Mucosa of descending colon (tissue), 3 donors: Measurements from ENCODE around the gene LAMA3. TPM values are rescaled to one million over a fixed set of nuclear protein-coding genes. Genes with fewer than 3 reads are reported as not detected.

Experiments used
- ATAC-seq: fragments of 200-7000 bp; cut with Tn5 transposase; one replicate; pipeline ENCODE4 v1.9.1; 2020; ENCODE audit warnings: mild to moderate bottlenecking, moderate library complexity
- DNase-seq, 3 donors: peaks; one replicate each; pipeline ENCODE4 v3.0.0-alpha.2; 2020
- H3K36me3 ChIP-seq: fragments of 200-600 bp; one replicate; pipeline ENCODE4 v1.8.0; 2021; ENCODE audit warnings: low read depth, mild to moderate bottlenecking
- H3K4me1 ChIP-seq: fragments of 200-600 bp; one replicate; pipeline ENCODE4 v1.8.0; 2021; ENCODE audit warnings: low read depth, mild to moderate bottlenecking
- H3K4me3 ChIP-seq: fragments of 200-600 bp; one replicate; pipeline ENCODE4 v1.8.0; 2021; ENCODE audit warnings: mild to moderate bottlenecking
- H3K9me3 ChIP-seq: fragments of 200-600 bp; one replicate; pipeline ENCODE4 v1.8.0; 2021; ENCODE audit warnings: mild to moderate bottlenecking
- intact Hi-C, 2 donors: fragments of 100-400 bp; cut with DNase I in 1 of 2; cut with micrococcal nuclease in 1 of 2; formaldehyde crosslinking; loops; one replicate each; pipeline versions ENCODE4 v1.11.0 to v1.11.1; 2022; cut with DNase I, micrococcal nuclease
- total RNA-seq, 3 donors: library from RNA; stranded (reverse); fragmentation: NEBNext Ultra II Directional in 2 of 3; extraction: Animal tissue kit (Norgen Biotek cat#: 25700) in 2 of 3; gene quantifications; one replicate each; pipeline versions ENCODE4 v1.2.1 to v1.2.4, GENCODE V29; 2021 to 2023
- TF ChIP-seq, protein P1 (sequence below): fragments of 200-600 bp; IDR thresholded peaks from one replicate; pipeline ENCODE4 v1.8.0; 2022; ENCODE audit warnings: antibody characterized with exemption, mild to moderate bottlenecking
- donor health status: DM: no; HTN: no; CAD: no; lungs with moderate emphysema.
- donor health status: DM: no; HTN: no; CAD: no.
- donor health status: DM: no; HTN: yes; CAD: no.

The LAMA3 gene
- total RNA-seq, 3 donors from 2014 or later: 29.0 to 62.0 (median 49.0) TPM

GRCh38 chr18:23981369-23981980 is 292.2 kb downstream of the LAMA3 start:
- Histone ChIP-seq H3K36me3 (no peaks in the 10 kb centered on the region), H3K4me1 (no peaks in the 10 kb centered on the region), H3K9me3 (no peaks in the 10 kb centered on the region), H3K4me3 (no peak overlapping the region)
- TF ChIP-seq, protein P1, sequence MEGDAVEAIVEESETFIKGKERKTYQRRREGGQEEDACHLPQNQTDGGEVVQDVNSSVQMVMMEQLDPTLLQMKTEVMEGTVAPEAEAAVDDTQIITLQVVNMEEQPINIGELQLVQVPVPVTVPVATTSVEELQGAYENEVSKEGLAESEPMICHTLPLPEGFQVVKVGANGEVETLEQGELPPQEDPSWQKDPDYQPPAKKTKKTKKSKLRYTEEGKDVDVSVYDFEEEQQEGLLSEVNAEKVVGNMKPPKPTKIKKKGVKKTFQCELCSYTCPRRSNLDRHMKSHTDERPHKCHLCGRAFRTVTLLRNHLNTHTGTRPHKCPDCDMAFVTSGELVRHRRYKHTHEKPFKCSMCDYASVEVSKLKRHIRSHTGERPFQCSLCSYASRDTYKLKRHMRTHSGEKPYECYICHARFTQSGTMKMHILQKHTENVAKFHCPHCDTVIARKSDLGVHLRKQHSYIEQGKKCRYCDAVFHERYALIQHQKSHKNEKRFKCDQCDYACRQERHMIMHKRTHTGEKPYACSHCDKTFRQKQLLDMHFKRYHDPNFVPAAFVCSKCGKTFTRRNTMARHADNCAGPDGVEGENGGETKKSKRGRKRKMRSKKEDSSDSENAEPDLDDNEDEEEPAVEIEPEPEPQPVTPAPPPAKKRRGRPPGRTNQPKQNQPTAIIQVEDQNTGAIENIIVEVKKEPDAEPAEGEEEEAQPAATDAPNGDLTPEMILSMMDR: no peak
- intact Hi-C loops: no loop called here
- DNase-seq (no peak), ATAC-seq (peak; percentile 52)

DNA sequence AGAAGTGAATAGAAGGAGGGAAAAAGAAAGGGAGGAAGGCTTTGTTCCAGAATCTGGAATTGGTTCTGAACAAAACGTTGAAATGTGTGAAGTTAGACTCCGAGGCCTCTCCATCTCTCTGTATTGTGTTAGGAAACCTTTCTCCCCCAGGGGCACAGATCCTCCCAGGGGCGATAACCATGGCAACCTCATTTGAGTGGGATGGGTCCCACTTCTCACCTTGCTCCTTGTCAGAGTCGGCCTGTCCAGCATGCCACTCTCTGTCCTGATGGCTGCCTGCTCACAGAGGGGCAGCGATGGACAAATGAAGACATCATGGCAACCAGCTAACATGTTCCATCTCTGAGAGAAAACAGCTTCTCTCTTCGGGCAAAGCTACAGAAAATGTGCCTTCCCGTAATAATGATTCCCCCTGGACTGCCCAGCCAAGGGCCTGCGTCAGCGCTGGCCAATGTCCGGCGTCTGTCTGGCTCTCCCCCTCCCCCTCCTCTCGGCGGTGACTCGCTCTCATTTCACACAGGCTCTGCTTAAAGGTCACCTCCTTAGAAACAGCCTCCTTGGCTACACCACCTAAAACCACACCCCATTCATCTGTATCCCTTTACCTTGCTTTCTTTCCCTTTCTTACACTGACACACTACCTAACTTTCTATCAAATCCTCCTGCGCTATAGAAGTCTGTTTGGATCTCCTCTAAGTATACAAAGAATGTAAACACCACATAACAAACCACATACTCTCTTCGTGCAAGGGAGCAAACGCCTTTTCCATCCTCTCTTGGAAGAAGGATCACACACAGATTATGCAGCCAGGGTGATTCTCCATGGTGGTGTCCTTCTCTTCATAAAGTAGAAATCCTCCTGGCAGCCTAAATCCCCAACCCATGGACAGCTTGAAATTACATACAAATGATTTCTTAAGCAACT is 293.2 kb downstream of the LAMA3 start:
- TF ChIP-seq, protein P1: no peak
- Histone ChIP-seq H3K36me3 (no peaks in the 10 kb centered on the region), H3K9me3 (no peaks in the 10 kb centered on the region), H3K4me3 (no peak overlapping the region), H3K4me1 (no peaks in the 10 kb centered on the region)
- ATAC-seq (peak; percentile 79), DNase-seq (peak in 1 of 3 donors; percentile 45)
- intact Hi-C loops: no loop called here

GRCh38 chr18:23983112-23983511 is 293.9 kb downstream of the LAMA3 start:
- Histone ChIP-seq H3K4me1 (no peaks in the 10 kb centered on the region), H3K36me3 (no peaks in the 10 kb centered on the region), H3K9me3 (no peaks in the 10 kb centered on the region), H3K4me3 (no peak overlapping the region)
- intact Hi-C loops: no loop called here
- TF ChIP-seq, protein P1: no peak
- no peak for ATAC-seq
- DNase-seq: no peak

- Histone ChIP-seq H3K9me3 (no peaks in the 10 kb centered on the region), H3K4me1 (no peaks in the 10 kb centered on the region), H3K4me3 (no peak overlapping the region), H3K36me3 (no peaks in the 10 kb centered on the region)
- ATAC-seq: no peak
- TF ChIP-seq, protein P1: no peak
- DNase-seq: no peak
- intact Hi-C loops: no loop called here
These were observed 297.5 kb downstream of the LAMA3 start for GRCh38 chr18:23986600-23987359.

DNA sequence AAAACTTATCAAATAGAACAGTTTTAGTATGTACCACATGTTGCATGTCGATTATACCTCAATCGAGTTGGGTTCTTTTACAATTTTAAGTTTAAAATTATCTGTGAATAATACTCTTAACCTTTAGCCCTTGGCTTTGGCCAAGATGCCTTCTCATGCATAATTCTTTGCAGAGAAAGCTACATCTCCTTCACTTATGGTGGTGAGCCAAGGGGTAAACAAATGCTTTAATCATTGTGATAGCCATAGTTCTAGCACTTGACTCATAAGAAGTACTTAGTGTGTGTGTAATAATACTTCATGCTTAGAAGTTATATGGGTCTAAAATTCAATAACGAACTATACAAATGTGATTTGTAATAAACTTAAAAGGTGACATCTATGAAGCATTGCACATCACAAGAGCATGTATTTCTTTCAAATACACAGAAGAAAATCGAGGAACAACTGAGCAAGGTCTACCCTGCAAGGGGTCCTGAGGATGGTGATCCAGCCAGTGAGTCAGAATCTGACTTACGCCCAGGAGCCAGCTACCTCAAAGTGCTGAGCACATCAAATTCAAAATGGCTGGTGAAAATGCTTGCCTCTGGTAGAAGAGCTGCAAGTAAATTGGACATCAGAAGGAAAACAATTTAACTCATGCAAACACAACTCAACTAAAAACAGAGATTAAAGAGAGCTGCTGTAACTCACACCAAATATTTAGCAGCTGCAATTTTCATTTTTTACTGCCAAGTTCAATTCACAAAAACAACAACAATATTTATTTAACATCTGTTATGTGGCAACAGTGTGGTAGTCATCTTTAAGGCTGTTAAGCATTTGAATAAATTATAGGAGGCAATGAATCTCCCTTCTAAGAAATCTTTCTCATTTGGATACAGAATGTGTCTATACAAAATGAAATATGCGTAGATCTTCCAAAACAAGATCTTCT is 301.5 kb downstream of the LAMA3 start:
- Histone ChIP-seq H3K4me3 (no peak overlapping the region), H3K36me3 (no peaks in the 10 kb centered on the region), H3K4me1 (no peaks in the 10 kb centered on the region), H3K9me3 (no peaks in the 10 kb centered on the region)
- DNase-seq: no peak
- intact Hi-C loops: no loop called here
- TF ChIP-seq, protein P1: no peak
- ATAC-seq: no peak
